GM12891 (cell line): ENCODE measurements around the gene CSNK1E.

Experiments
- POLR2A ChIP-seq: IDR thresholded peaks from 2 replicates; pipeline ENCODE4 v1.6.1; 2011; ENCODE audit warnings: low read depth, low read length, control low read depth
- POLR2AphosphoS5 ChIP-seq: IDR thresholded peaks from 2 replicates; pipeline ENCODE4 v1.6.1; 2011; ENCODE audit warnings: low read depth, low read length, control low read depth
- SPI1 ChIP-seq: IDR thresholded peaks from 2 replicates; pipeline ENCODE4 v1.6.1; 2011; ENCODE audit warnings: low read depth, low read length, control low read depth

- TF ChIP-seq POLR2A (no peak), SPI1 (no peak), POLR2AphosphoS5 (no peak)
Measured at GRCh38 chr22:38353701-38354100, 36.5 kb upstream of the CSNK1E start.
